Activated CD4-positive, CD25-positive, alpha-beta regulatory T cell treated with anti-CD3 and anti-CD28 coated beads, Interleukin-2, amount 50 U/mL, for 16 hours (primary cell): ENCODE results near the gene MEF2C.
"Not testable (repeated sequence)": the region's sequence is repeated elsewhere in the genome, so short reads cannot be mapped to it uniquely, and the experiment has no call there.

ENCODE experiments used
- DNase-seq: peaks from one replicate; pipeline ENCODE4 v3.0.0-alpha.2; 2020; ENCODE audit warnings: low read depth, low spot score

Gene MEF2C

DNA sequence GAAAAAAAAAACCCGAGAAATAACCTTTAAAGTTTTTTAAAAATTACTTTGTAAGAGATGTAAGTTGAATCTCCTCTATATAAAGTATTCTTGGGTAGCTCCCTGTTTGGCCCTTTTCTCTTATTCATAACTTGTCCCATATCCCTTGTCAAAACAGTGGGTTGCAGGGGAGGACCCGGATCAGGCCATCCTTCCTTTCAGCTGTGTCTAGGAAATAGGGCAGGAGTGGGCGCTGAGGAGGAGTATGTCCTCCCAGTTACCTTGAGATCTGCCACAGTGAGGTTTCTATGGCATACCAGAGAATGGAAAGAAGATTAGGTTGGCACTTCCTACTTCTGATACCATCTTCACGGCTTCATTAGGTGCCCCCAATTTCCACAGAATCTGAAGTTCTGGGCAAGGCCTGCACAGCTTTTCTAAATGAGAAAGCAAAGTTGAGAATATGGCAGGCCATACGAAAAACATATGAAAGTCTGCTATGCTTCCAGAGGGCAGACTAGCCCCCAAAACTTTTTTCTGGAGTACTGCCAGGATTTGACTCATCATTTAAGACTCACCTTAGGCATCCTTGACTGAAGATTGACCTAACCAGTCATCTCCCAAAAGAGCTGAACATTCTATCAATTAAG is 20.3 kb downstream of the MEF2C start:
- no peak for DNase-seq

DNA sequence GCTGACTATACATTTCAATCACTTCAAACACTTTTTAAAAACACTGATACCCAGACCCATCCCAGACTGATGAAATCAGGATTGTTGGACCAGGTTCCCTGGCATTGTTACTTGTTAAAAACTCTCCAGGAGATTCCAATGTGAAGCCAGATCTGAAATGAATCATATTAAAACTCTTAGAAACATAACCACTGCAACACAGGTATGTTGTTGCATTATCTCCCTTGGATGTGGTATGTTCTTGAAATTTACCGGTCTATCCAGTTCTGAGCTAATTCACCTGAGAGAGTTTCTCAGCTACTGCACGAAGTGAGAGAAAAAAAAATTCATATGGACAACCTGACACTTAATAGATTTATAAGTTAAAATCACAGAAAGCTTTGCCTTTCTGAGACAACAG is 21.8 kb downstream of the MEF2C start:
- DNase-seq: no peak

DNA sequence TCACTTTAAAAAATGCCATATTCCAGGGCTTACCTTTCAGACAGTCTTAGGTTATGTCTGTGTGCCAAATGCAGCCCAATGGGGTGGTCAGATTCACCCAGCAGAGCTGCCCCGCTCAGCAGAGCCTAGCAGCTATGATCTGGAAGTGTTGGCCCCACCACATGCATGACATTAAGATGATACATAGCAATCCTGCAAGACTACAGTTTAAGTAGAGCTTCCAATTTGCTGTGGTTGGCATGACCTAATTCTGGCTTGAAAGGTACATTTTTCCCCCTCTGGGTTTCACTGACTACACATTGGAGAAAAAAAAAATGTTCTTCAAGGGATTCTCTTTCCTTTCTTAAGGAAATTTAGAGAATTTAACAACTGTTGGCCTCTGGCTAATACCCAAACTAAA is 22.5 kb downstream of the MEF2C start:
- DNase-seq: no peak

DNA sequence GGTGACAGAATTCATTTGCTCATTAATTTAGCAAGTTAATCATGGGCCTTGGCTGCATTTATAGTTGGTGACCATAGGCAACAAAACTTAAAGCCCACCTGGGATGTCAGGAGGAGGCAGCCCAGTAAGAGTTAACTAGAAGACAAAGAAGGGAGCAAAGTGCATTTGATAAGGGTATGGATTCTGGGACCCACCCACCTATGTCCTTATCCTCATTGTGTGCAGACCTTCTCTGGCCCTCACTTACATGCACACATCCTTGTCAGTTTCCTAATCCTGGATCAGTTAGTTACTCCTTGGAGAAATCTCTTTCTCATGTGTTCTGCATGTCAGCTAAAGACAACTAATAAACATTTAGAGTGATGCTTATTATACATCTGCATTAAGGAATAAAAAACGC is 24.6 kb downstream of the MEF2C start:
- no peak for DNase-seq

DNA sequence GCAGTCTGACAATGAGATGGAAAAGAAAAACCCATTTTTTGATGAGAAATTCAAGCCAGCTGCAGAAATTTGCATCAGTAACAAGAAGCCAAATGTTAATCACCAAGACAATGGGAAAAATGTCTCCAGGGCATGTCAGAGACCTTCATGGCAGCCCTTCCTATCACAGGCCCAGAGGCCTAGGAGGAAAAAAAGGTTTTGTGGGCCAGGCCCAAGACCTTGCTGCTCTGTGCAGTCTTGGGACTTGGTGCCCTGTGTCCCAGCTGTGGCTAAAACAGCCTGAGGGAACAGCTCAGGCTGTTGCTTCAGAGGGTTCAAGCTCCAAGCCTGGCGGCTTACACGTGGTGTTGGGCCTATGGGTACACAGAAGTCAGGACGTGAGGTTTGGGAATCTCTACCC is 26.6 kb downstream of the MEF2C start:
- not testable (repeated sequence) for DNase-seq

DNA sequence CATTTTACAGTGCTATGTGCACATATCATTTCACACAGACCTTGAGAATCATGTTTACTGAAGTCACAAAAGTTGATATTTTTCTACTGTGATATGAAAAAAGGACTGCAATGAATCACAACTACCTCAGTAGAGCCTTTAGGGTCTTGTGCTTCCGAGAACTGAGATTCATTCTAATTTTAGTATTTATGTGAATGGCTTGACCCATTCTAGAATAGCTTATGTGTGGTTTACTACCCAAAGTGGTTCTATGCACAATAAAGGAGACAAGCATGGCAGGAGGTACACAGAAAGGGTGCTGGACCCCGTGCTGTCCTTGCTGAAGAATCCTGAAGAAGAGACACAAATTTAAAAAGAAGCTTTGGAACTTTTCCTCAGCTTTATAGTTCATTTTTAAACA is 28.2 kb downstream of the MEF2C start:
- no peak for DNase-seq

DNA sequence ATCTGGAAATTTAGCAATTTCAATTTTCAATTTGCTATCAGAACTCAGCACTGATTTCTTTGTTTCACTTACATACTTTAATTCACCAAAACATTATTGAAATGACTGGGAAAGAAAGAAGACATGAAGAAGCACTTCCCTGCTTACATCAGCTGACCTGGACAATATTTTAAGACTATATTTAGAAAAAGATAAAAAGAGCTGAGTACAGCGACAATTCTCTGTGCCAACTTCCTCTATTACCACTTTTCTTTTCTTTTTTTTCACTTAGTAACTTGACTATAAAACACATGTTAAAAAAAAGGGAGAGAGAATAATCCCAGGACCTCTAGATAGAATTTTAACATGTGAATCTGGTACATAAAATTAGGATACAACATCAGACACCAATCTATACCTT is 35.6 kb downstream of the MEF2C start:
- no peak for DNase-seq

DNA sequence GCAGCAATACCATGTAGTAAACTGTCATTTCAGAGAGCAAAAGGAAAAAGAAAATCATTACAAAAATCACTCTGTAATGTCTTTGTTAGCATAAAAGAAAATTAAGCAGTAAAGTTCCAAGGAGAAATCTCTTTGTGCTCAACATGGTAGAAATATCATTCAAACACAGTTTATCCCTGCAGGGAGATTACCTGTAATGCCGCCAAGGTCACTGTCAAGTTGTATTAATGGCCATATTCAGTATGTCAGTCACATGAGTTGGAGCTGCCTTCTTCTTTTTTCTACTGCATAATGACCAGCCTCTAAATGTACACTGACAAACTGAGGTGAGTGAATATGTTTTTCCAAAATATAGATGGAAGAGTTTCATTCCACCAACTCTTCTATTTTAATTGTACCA is 36.5 kb downstream of the MEF2C start:
- DNase-seq: no peak

DNA sequence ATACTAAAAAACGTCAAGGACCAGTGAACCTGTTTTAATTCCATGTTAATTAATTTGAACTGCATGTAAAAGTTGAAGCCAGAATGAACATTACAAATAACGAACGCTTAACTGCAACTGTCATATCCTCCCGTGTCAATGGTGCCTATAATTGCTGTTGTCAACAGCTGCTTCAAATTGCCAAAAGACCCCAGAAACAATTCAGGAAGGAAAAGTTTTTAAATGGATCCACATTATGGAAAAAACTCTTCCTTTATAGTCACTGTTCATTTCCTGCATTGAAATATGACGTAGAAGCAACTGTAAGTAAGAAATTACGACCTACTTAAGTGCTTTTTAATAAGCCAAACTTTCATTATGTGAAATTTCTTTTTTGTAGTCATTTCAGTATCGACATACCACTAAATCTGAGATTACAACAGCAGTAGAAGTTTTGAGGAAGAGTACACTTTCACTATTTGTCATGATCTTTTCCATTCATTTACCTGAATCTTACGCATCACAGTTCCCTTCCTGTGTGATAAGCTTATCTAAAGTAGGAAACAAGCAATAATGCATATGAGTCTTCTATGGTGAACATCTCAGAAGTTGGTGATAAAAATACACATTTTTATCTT is 37.8 kb downstream of the MEF2C start:
- no peak for DNase-seq

DNA sequence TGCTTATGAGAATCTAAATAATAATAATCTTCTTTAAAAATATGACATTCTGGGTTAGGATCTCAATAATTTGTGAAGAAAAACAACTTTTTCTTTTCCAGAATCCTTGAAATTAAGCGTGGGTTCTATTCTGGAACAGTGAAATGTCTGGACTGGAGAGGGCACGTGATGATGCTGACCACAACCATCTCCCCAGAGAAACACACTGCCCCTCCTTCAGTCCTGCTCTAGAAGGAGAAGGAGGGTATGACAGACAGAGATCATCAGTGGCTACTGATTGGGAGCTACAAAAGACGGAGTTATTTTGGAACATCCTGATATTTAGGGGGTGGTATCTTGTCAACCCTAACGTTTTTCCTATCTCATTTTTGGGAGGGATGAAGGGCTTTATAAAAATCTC is 40.2 kb downstream of the MEF2C start:
- DNase-seq: no peak

DNA sequence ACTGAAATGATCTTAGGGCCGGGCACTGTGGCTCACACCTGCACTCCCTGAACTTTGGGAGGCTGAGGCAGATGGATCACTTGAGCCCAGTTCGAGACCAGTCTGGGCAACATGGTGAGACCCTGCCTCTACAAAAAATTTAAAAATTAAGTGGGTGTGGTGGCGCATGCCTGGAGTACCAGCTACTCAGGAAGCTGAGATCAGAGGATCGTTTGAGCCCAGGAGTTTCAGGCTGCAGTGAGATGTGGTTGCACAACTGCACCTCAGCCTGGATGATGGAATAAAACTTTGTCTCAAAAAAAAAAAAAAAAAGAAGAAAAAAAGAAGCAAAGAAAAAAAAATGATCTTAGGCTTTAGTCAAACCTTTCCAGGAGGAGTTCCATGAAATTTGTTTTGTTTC is 41.8 kb downstream of the MEF2C start:
- DNase-seq: no peak

DNA sequence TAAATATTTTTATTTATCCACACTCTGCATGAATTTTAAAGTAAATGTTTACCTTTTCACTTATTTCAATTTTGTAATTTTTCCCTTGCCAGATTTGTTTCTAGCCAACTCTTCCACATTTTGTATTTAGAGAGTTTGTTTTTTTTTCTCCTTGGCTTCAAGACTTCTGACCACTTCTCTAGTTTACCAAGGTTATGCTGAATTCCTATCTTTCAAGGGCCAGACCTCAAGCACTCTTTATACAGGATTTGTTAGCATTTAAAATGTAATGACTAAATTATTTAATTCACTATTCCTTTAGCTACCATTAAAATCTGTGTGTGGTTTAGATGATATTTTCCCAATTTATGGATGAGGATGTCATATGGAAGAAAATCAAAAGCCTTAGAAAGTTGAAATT is 42.5 kb downstream of the MEF2C start:
- DNase-seq: no peak

DNA sequence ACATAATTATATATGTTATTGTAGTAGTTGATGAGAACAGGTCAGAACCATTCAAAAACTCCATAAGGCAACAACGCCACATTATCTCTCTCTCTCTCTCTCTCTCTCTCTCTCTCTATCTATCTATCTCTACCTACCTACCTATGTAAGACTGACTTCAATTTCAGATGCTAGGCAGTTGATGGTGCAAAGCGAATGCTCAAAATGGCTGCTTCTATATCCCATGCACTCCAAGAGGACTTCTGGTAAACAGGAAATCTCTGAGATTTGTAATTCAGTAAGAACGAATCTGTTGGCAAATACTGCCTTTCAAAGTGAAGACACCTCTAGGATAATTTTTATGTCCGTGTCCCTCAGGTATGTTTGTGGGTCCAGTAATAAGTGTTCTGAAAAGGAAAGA is 43.7 kb downstream of the MEF2C start:
- no peak for DNase-seq

DNA sequence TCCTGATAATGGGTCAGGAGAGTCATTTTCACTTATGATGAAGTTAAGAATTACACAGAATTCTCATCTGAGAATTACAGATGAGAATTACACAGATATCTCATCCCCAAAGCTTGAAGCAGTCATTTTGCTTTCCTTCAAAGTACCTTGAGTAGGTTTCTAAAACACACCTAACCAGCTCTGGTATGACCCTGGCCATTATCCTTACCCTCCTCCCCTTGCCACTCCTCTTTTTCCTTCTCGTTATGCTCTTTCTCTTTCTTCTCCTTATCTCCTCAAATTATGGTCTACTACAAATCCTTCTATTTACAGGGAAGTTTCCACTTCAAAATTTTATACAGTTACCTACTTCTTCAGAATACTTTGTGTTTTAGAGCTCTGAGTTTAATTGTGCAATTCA is 44.5 kb downstream of the MEF2C start:
- DNase-seq: no peak

DNA sequence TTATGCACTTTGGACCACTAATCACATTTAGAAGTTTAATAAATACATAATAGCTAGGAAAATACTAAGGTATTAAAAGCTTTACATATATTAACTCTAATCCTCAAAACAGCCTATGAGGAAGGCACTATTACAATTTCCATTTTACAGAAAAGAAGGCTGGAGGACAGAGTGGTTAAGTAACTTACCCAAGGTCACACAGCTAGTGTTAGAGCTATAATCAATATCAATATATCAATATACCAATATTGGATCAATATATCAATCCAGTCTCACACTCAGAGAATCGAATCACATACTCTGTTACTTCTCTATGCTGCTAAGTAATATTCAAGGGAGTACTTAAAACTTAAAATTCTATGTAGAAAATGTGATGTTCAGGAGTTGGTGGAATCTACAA is 45.2 kb downstream of the MEF2C start:
- DNase-seq: no peak

DNA sequence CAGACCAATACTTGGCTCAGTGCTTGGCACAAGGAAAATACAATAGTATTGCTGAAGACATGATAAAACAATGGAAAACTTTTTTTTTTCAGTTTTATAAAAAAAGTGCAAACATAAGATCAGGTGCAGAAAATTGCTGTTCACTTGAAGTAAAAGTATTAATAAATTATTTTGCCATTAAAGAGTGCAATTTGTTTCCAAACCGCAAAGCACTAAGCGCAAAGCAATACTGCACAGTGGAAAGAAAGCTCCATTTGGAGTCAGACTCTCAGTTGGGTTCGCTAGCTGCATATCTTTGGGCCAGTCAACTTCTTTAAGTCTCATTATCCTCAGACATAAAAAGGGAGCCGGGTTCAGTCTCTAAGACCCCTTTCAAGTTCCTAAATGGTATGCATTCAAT is 45.8 kb downstream of the MEF2C start:
- DNase-seq: no peak

DNA sequence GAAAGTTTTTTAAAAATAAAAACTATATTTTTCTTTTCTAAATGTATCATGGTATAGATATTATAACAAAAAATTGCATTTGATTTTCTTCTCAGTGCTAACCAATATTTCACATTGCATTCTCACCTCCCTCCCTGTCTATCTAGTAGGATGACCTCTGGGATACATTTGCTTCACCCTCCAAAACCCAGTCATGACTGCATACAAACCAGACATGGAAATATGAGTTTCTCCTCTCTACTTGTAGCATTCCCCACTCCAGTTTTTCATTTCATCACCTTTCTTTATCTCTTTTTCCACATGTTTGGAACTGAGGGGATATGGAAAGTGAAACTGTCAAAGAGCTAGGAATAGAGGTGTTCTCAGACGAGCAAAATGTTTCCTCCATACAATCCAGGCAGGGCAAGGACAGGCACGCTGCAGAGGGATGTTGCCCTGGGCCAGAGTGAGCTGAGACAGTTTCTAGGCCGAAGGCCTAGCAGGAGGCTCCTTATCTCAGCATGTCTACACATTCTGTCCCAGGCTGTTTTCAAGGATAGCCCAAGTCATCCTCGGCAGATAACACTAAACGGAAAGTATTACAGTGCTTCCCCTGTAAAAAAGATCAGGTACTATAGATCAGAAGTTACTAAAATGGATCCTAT is 46.7 kb downstream of the MEF2C start:
- no peak for DNase-seq

DNA sequence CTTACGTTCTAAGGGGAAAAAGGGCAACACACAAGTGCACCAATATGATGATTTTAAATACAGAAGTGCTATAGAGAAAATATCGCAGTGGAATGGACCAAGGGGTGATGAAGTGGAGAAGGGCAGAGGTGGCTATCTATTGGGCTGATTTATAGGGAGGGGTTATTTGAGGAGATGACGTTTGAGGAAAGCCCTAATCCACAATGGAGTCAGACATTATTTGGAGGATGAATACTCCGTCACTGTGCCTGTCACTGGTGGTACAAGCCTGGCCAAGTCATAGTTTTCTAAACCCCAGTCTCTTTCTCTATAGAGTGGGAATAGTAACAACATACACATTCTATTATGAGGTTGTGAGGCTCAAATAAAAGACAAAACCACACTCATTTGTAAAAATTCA is 48.5 kb downstream of the MEF2C start:
- DNase-seq: no peak

DNA sequence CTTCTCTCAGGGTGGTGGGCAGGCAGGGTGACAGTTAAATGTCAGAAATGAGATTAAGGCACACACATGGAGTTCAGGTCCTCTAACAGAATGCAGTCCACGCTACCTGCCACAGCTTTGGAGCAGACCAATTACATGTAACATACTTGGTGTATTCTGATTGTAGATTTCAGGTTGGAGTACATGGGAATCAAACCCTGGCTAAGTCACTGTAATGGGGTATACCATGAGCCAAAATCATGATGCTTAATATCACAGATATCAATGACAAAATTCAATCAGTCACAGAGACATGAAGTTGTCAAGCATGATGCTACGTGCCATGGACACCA is 48.9 kb downstream of the MEF2C start:
- no peak for DNase-seq

DNA sequence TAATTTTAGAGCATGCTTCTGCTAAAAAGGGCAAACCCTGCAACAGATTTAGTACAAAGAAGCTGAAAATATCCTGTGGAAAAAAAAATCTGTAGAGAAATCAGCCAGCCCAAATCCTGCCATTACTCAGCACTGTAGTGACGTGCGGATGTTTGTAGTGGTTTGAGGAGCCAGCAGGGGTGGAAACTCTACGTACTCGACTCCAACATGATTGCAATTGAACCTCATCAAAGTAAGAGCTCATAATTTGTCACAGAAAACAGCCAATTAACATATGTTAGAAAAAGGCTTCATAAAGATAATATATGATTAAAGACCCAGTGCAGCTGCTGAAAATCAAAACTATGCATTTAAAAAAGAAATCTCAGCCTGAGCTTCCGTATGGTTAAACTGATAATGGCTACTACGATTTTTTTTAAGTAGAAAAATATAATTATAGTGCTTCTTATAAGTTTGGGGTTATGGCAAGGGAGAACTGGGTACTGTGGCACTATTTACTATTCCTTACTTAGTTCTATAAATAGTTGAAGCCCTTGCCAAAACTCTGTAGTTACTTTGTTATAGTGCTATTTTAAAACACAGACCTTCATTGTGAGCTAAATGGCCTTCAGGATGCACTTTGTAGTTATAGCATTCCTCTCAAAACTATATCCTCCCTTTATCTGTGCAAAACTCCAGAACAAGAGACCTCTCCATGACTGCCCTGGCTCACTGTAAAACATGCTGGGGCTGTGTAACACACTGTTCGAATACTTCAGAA is 49.4 kb downstream of the MEF2C start:
- DNase-seq: no peak

DNA sequence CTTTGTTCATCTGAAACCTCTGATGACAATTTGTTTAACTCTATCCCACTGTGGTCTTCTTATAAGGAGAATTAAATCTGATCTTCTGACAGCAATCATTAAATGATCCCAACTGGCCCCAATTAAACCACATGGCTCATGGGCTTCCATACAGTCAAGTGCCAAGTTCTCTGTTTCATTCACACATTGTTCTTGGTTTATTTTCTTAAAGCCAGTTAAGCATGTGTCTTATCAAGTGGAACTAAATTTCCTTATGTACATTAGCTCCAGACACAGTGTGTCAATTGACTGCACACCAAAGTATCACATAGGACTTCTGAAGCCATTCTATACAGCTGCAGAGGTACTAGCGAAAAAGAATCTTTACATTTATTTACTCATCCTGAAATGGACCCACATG is 51.2 kb downstream of the MEF2C start:
- DNase-seq: no peak

DNA sequence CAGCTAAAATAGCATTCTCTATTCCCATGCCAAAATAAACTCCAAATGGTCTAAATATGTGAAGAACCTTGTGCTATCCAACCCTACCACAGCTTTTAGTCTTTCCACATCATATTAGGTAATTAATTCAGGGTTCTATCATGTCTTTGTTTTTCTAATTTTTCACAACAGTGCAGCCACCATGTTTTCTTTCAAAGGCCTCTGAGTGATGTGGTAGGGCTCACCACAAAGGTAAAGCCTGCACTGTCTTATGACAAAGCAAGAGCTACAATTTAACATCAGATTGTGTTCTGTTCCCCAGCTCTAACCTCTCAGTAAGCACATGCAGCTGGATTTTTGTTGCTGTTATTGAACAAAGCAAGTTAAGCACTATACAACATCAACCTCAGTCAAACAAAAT is 52.4 kb downstream of the MEF2C start:
- no peak for DNase-seq

DNA sequence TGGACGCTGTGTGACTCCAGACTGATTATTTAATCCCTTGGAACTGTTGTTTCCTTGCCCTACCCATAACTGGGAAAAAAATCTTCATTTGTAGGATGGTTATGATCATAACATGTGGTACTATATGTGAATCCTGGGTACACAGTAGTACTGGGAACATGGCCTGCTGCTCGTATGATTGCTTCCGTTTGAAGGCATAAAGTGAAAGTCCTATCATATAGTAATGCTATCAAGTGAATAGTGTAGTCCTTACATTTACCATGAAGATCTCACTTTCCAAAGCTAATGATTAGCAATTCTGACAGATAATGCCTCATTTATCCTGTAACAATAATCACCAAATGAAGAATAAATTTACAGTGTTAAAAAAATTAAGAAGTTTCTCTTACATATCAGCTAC is 53.2 kb downstream of the MEF2C start:
- no peak for DNase-seq
